ENCODE results near the gene CAGE1. TPM values are rescaled to one million over a fixed set of nuclear protein-coding genes. Genes with fewer than 3 reads are reported as not detected.
"Not testable (repeated sequence)": the region's sequence is repeated elsewhere in the genome, so short reads cannot be mapped to it uniquely, and the experiment has no call there.

The CAGE1 gene
- total RNA-seq, 1 donor from 2014 or later: 0.09 TPM

DNA sequence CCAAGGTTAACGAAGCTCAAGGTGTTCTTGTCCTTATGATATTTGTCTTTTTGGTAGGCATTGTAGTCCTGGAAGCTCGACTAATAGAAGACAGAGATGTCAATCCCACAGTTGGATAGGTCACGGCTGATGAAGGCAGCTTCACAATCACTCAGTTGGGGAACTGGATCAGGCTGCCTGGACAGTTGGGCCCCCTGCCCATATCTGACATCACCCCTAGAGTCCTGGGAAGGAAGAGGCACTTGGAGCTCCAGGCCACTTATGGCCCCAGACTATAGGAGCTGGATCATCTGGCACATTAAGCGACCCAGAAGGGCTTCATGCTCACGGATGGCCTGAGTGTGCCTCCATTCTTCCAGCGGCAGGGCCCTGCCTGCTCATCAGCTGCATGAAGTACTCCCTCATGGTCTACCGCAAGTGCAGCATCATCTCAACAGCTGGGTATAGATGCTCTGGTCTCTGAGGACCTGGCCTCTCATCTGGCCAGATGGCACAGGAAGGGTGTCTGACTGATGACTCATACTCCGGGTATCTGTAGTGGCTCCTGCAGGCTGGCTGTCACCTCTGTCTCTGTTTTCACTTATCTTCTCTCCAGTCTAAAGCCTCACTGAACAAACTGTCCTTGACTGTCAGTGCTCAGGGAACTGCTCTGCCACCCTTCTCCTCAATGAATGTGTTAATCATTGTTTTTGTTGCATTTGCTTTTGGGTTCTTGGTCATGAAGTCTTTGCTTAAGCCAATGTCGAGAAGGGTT is 47.4 kb downstream of the CAGE1 start:
- no peak for DNase-seq (ENCODE audit: low spot score in 2 of 2, unreplicated experiment in 2 of 2)
- TF ChIP-seq CTCF (IDR thresholded peaks at IDR 0.05; ENCODE audit: unreplicated experiment): no peak
- no peaks in the 10 kb centered on the region for H3K36me3 Mint-ChIP-seq
- no peaks in the 10 kb centered on the region for H3K27me3 Mint-ChIP-seq (ENCODE audit: low read depth)
- H3K9me3 Mint-ChIP-seq: no peaks in the 10 kb centered on the region
- no peaks in the 10 kb centered on the region for H3K4me1 Mint-ChIP-seq
- H3K27ac Mint-ChIP-seq: no peak overlapping the region
- H3K4me3 Mint-ChIP-seq: no peak overlapping the region

GRCh38 chr6:7341271-7341670 is 48.3 kb downstream of the CAGE1 start:
- H3K4me1 Mint-ChIP-seq: no peaks in the 10 kb centered on the region
- no peaks in the 10 kb centered on the region for H3K36me3 Mint-ChIP-seq
- no peaks in the 10 kb centered on the region for H3K27me3 Mint-ChIP-seq (ENCODE audit: low read depth)
- DNase-seq (ENCODE audit: low spot score in 2 of 2, unreplicated experiment in 2 of 2): no peak
- no peak overlapping the region for H3K27ac Mint-ChIP-seq
- H3K4me3 Mint-ChIP-seq: no peak overlapping the region
- no peak for TF ChIP-seq CTCF (IDR thresholded peaks at IDR 0.05; ENCODE audit: unreplicated experiment)
- H3K9me3 Mint-ChIP-seq: no peaks in the 10 kb centered on the region

DNA sequence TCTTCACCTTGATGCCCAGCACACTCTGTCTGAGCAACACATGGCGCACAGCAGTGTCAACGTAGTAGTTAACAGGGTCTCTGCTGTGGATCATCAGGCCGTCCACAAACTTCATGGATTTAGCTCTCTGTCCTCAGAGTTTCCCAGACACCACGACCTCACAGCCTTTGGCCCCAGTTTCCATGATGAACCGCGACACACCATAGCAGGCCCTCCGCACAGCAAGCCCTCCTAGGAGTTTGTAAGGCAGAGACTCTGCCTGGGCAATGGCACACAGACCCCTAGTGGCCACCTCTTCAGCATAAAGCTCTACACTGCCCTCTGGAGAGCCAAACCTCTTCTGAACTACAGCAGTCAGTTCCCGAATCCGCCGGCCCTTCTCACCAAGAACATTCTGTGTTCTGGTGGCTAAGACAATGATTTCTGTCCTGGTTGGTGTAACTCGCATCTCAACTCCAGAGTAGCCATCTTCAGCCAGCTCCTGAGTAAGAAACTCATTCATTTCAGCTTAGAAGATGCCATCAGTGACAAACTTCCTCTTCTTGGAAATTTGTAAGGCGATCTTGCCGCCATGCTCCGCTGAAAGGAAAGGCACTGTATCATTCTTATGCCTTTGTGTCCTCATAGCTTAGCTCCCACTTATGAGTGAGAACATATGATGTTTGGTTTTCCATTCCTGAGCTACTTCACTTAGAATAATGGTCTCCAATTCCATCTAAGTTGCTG is 50.4 kb downstream of the CAGE1 start:
- not testable (repeated sequence) for H3K9me3 Mint-ChIP-seq; DNase-seq (ENCODE audit: low spot score in 2 of 2, unreplicated experiment in 2 of 2); H3K4me1 Mint-ChIP-seq; H3K27ac Mint-ChIP-seq; H3K36me3 Mint-ChIP-seq; H3K4me3 Mint-ChIP-seq; H3K27me3 Mint-ChIP-seq (ENCODE audit: low read depth)

DNA sequence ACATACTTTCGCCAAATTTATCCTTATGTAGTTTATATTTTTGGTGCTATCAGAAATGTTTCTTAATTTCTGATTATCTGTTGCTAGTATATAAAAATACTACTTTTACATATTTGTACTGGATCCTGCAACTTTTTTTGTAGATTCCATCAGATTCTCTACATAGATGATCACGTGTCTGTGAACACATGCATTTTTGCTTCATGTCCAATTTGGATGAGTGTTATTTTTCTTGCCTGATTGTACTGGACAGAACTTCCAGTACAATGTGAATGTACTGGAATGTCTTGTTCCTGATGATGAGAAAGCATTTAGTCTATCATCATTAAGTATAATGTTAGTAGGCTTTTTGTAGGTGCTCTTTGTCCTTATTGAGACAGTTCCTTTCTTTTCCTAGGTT is 51.5 kb downstream of the CAGE1 start:
- TF ChIP-seq CTCF (IDR thresholded peaks at IDR 0.05; ENCODE audit: unreplicated experiment): no peak
- Mint-ChIP-seq H3K9me3 (peaks cover 3% of the 10 kb centered on the region), H3K4me1 (no peaks in the 10 kb centered on the region), H3K27me3 (ENCODE audit: low read depth) (no peaks in the 10 kb centered on the region), H3K4me3 (no peak overlapping the region), H3K27ac (no peak overlapping the region), H3K36me3 (no peaks in the 10 kb centered on the region)
- DNase-seq (ENCODE audit: low spot score in 2 of 2, unreplicated experiment in 2 of 2): no peak

DNA sequence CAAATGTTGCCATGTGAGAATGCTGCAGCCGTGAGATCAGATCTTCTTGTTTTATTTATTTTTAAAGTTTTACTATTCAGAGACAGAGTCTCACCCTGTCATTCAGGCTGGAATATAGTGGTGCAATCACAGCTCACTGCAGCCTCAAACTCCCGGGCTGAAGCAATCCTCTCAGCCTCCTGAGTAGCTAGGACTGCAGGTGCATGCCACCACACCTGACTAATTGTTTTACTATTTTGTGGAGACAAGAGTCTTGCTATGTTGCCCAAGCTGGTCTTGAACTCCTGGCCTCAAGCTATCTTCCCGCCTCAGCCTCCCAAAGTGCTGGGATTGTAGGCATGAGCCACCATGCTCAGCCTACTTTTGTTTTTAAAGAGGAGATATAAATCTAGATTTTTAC is 54.0 kb downstream of the CAGE1 start:
- H3K9me3 Mint-ChIP-seq: peaks cover 3% of the 10 kb centered on the region
- H3K4me3 Mint-ChIP-seq: no peak overlapping the region
- no peak for TF ChIP-seq CTCF (IDR thresholded peaks at IDR 0.05; ENCODE audit: unreplicated experiment)
- H3K36me3 Mint-ChIP-seq: no peaks in the 10 kb centered on the region
- no peaks in the 10 kb centered on the region for H3K27me3 Mint-ChIP-seq (ENCODE audit: low read depth)
- DNase-seq (ENCODE audit: low spot score in 2 of 2, unreplicated experiment in 2 of 2): no peak
- no peaks in the 10 kb centered on the region for H3K4me1 Mint-ChIP-seq
- H3K27ac Mint-ChIP-seq: no peak overlapping the region

DNA sequence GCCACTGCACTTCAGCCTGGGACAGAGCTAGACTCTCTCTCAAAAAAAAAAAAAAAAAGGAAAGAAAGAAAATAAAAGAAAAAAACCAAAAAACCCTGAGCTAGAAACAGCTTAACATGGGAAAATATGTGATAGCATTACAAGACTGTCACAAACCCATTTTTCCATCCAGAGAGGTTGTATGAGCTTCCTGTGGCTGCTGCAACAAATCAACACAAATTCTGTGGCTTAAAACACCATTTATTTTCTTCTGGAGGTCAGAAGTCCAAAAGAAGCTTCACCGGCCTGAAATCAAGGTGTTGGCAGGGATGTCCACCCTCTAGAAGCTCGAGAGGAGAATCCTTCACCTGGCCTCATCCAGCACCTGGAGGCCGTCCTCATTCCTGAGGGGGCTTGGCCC is 54.9 kb downstream of the CAGE1 start:
- Mint-ChIP-seq H3K36me3 (no peaks in the 10 kb centered on the region), H3K27me3 (ENCODE audit: low read depth) (no peaks in the 10 kb centered on the region), H3K4me3 (no peak overlapping the region), H3K27ac (no peak overlapping the region), H3K9me3 (peaks cover 3% of the 10 kb centered on the region), H3K4me1 (no peaks in the 10 kb centered on the region)
- DNase-seq (ENCODE audit: low spot score in 2 of 2, unreplicated experiment in 2 of 2): no peak
- TF ChIP-seq CTCF (IDR thresholded peaks at IDR 0.05; ENCODE audit: unreplicated experiment): no peak

Data from mesothelial cell of epicardium (in vitro differentiated cells).